ENCODE results near the gene CLEC4M. TPM values are rescaled to one million over a fixed set of nuclear protein-coding genes. Genes with fewer than 3 reads are reported as not detected.
A peak's percentile ranks its signal among the peaks of the same experiment; 100 is the strongest.

The CLEC4M gene
- total RNA-seq, 3 donors from 2014 or later = 1.3 TPM; not detected in 2

- no peaks in the 10 kb centered on the region for H3K36me3 ChIP-seq
- peak overlapping the region in 1 of 3 donors; percentile 32 for H3K4me3 ChIP-seq
- no peak for TF ChIP-seq POLR2AphosphoS5 (IDR thresholded peaks at IDR 0.05)
- TF ChIP-seq POLR2A (IDR thresholded peaks at IDR 0.05) = no peak
- no peak for TF ChIP-seq CTCF (IDR thresholded peaks at IDR 0.05)
- H3K27ac ChIP-seq = no peak overlapping the region
- intact Hi-C loops (cut with DNase I; ENCODE audit: low total_unique reads) = no loop called here
- no peaks in the 10 kb centered on the region for H3K4me1 ChIP-seq
- no peak for DNase-seq (ENCODE audit: low spot score in 2 of 2)
- no peaks in the 10 kb centered on the region for H3K9me3 ChIP-seq
- peaks cover 5 to 45% of the 10 kb centered on the region in 2 donors for H3K27me3 ChIP-seq
Observed at GRCh38 chr19:7787602-7788177, 24.6 kb downstream of the CLEC4M start.

- Histone ChIP-seq H3K27me3 (peaks cover 5 to 45% of the 10 kb centered on the region in 2 donors), H3K4me3 (peak overlapping the region in 2 of 3 donors; percentile 4 to 32), H3K27ac (no peak overlapping the region), H3K36me3 (no peaks in the 10 kb centered on the region), H3K4me1 (no peaks in the 10 kb centered on the region), H3K9me3 (no peaks in the 10 kb centered on the region)
- no peak for DNase-seq (ENCODE audit: low spot score in 2 of 2)
- TF ChIP-seq CTCF (IDR thresholded peaks at IDR 0.05) (no peak), POLR2AphosphoS5 (IDR thresholded peaks at IDR 0.05) (no peak), POLR2A (IDR thresholded peaks at IDR 0.05) (no peak)
- intact Hi-C loops (cut with DNase I; ENCODE audit: low total_unique reads) = no loop called here
Observed at GRCh38 chr19:7788178-7788932, 25.3 kb downstream of the CLEC4M start.

- Histone ChIP-seq H3K36me3 (no peaks in the 10 kb centered on the region), H3K9me3 (no peaks in the 10 kb centered on the region), H3K4me1 (no peaks in the 10 kb centered on the region), H3K27me3 (peaks cover 5 to 45% of the 10 kb centered on the region in 2 donors), H3K4me3 (peak overlapping the region in 1 of 3 donors; percentile 4), H3K27ac (no peak overlapping the region)
- intact Hi-C loops (cut with DNase I; ENCODE audit: low total_unique reads) = no loop called here
- TF ChIP-seq CTCF (IDR thresholded peaks at IDR 0.05) (no peak), POLR2AphosphoS5 (IDR thresholded peaks at IDR 0.05) (no peak), POLR2A (IDR thresholded peaks at IDR 0.05) (no peak)
- no peak for DNase-seq (ENCODE audit: low spot score in 2 of 2)
Observed at GRCh38 chr19:7788933-7789323, 25.9 kb downstream of the CLEC4M start.

- H3K4me1 ChIP-seq = no peaks in the 10 kb centered on the region
- peak overlapping the region in 1 of 3 donors; percentile 4 for H3K4me3 ChIP-seq
- DNase-seq (ENCODE audit: low spot score in 2 of 2) = no peak
- TF ChIP-seq POLR2A (IDR thresholded peaks at IDR 0.05) (no peak), POLR2AphosphoS5 (IDR thresholded peaks at IDR 0.05) (no peak), CTCF (IDR thresholded peaks at IDR 0.05) (no peak)
- peaks cover 5 to 45% of the 10 kb centered on the region in 2 donors for H3K27me3 ChIP-seq
- no peaks in the 10 kb centered on the region for H3K9me3 ChIP-seq
- intact Hi-C loops (cut with DNase I; ENCODE audit: low total_unique reads) = no loop called here
- no peak overlapping the region for H3K27ac ChIP-seq
- no peaks in the 10 kb centered on the region for H3K36me3 ChIP-seq
Observed at GRCh38 chr19:7789447-7789846, 26.4 kb downstream of the CLEC4M start.

- no peak for DNase-seq (ENCODE audit: low spot score in 2 of 2)
- intact Hi-C loops (cut with DNase I; ENCODE audit: low total_unique reads) = loop anchor here (5.0 kb wide), 1 partner anchor 703 kb away; no protein-coding TSS in a partner anchor
Observed at GRCh38 chr19:7790416-7790815, 27.4 kb downstream of the CLEC4M start.

More at GRCh38 chr19:7790416-7790815, 27.4 kb downstream of the CLEC4M start:
- peaks cover 5 to 43% of the 10 kb centered on the region in 2 donors for H3K27me3 ChIP-seq
- H3K4me1 ChIP-seq = no peaks in the 10 kb centered on the region
- TF ChIP-seq POLR2AphosphoS5 (IDR thresholded peaks at IDR 0.05) = no peak
- TF ChIP-seq POLR2A (IDR thresholded peaks at IDR 0.05) = no peak
- no peak for TF ChIP-seq CTCF (IDR thresholded peaks at IDR 0.05)
- no peaks in the 10 kb centered on the region for H3K36me3 ChIP-seq
- H3K4me3 ChIP-seq = no peak overlapping the region
- no peaks in the 10 kb centered on the region for H3K9me3 ChIP-seq
- no peak overlapping the region for H3K27ac ChIP-seq

Measured in breast epithelium (tissue), 4 donors.